ENCODE measurements around the gene DCC.

GRCh38 chr18:52636536-52636935 lies 296.5 kb downstream of the DCC start:
- TF ChIP-seq L3MBTL2 (conservative IDR thresholded peaks at IDR 0.05) (no peak), LEF1 (IDR thresholded peaks at IDR 0.05; ENCODE audit: borderline replicate concordance) (no peak), SP1 (IDR thresholded peaks at IDR 0.05) (no peak), FOXM1 (IDR thresholded peaks at IDR 0.05; ENCODE audit: borderline replicate concordance) (no peak), SUZ12 (IDR thresholded peaks at IDR 0.05) (no peak), FOXA1 (IDR thresholded peaks at IDR 0.05) (no peak)

Measured in HEK293T (cell line).